IMR-90 (cell line): ENCODE results near the gene B4GALT1.

Experiments
- BHLHE40 ChIP-seq: fragments of 150-350 bp; IDR thresholded peaks from 2 replicates; pipeline ENCODE4 v1.6.1; 2016; ENCODE audit warnings: mild to moderate bottlenecking, low read depth, low read length
- CEBPB ChIP-seq: IDR thresholded peaks from 2 replicates; pipeline ENCODE4 v1.6.1; 2012; ENCODE audit warnings: low read depth, low read length, improper control_type of control experiment
- FOS ChIP-seq: fragments of 150-350 bp; IDR thresholded peaks from 2 replicates; pipeline ENCODE4 v1.6.1; 2016; ENCODE audit warnings: low read depth, low read length
- MAZ ChIP-seq: IDR thresholded peaks from 2 replicates; pipeline ENCODE4 v1.6.1; 2012; ENCODE audit warnings: low read depth, mild to moderate bottlenecking, low read length, improper control_type of control experiment, moderate library complexity, borderline replicate concordance
- MXI1 ChIP-seq: IDR thresholded peaks from 2 replicates; pipeline ENCODE4 v1.6.1; 2012; ENCODE audit warnings: low read depth, mild to moderate bottlenecking, low read length, moderate library complexity, borderline replicate concordance
- POLR2A ChIP-seq: IDR thresholded peaks from 2 replicates; pipeline ENCODE4 v1.6.1; 2012; ENCODE audit warnings: mild to moderate bottlenecking, low read depth, low read length
- RAD21 ChIP-seq: IDR thresholded peaks from 2 replicates; pipeline ENCODE4 v1.6.1; 2012; ENCODE audit warnings: low read length, improper control_type of control experiment
- RCOR1 ChIP-seq: IDR thresholded peaks from 2 replicates; pipeline ENCODE4 v1.6.1; 2012; ENCODE audit warnings: mild to moderate bottlenecking, low read length, improper control_type of control experiment; ENCODE audit not compliant: insufficient replicate concordance
- RFX5 ChIP-seq: IDR thresholded peaks from 2 replicates; pipeline ENCODE4 v1.8.0; 2012; ENCODE audit warnings: low read depth, mild to moderate bottlenecking, low read length, moderate library complexity
- SMC3 ChIP-seq: fragments of 150-350 bp; IDR thresholded peaks from 2 replicates; pipeline ENCODE4 v1.6.1; 2016; ENCODE audit warnings: low read depth, mild to moderate bottlenecking, antibody characterized with exemption, low read length, moderate library complexity
- USF2 ChIP-seq: fragments of 150-350 bp; IDR thresholded peaks from 2 replicates; pipeline ENCODE4 v1.6.1; 2017; ENCODE audit warnings: mild to moderate bottlenecking, antibody characterized with exemption, low read length, low read depth
- TF ChIP-seq, protein P1 (sequence below): conservative IDR thresholded peaks from 2 replicates; pipeline ENCODE4 v1.5.1; 2012; ENCODE audit warnings: mild to moderate bottlenecking, low read depth, low read length, improper control_type of control experiment

DNA sequence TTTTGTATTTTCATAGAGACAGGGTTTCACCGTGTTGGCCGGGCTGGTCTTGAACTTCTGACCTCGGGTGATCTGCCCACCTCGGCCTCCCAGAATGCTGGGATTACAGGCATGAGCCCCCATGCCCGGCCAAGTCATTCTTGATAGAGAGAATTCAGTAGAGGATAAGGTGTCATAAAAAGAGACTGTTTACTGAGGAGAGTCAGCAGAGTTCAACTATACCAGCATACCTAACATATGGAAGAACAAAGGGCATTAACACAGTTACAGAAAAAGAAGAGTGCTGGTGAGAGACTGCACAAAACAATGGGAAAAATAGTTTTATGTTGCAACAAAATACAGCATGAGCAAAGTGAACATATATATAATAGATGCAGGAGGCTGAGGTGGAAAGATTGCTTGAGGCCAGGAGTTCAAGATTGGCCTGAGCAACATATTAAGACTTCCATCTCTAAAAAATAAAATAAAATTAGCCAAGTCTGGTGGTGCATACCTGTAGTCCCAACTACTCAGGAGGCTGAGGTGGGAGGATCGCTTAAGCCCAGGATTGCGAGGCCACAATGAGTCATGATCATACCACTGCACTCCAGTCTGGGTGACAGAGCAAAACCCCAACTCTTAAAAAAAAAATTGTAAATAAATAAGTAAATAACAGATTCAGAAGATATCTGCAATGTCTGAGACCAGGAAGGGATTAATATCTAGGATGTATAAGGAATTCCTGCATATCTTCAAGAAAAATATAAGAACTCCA is 19.5 kb downstream of the B4GALT1 start:
- TF ChIP-seq, protein P1, sequence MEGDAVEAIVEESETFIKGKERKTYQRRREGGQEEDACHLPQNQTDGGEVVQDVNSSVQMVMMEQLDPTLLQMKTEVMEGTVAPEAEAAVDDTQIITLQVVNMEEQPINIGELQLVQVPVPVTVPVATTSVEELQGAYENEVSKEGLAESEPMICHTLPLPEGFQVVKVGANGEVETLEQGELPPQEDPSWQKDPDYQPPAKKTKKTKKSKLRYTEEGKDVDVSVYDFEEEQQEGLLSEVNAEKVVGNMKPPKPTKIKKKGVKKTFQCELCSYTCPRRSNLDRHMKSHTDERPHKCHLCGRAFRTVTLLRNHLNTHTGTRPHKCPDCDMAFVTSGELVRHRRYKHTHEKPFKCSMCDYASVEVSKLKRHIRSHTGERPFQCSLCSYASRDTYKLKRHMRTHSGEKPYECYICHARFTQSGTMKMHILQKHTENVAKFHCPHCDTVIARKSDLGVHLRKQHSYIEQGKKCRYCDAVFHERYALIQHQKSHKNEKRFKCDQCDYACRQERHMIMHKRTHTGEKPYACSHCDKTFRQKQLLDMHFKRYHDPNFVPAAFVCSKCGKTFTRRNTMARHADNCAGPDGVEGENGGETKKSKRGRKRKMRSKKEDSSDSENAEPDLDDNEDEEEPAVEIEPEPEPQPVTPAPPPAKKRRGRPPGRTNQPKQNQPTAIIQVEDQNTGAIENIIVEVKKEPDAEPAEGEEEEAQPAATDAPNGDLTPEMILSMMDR, result no peak
- TF ChIP-seq POLR2A (no peak), BHLHE40 (no peak), SMC3 (no peak), CEBPB (no peak), RCOR1 (no peak), MXI1 (no peak), RFX5 (no peak), RAD21 (no peak), FOS (no peak), USF2 (no peak), MAZ (no peak)
